Activated CD8-positive, alpha-beta memory T cell treated with anti-CD3 and anti-CD28 coated beads, Interleukin-2, amount 50 U/mL, for 24 hours (primary cell): ENCODE data around the gene HAUS5.
A peak's percentile ranks its signal among the peaks of the same experiment; 100 is the strongest.

Experiments
- DNase-seq: peaks from one replicate; pipeline ENCODE4 v3.0.0-alpha.2; 2020; ENCODE audit errors: extremely low read depth

HAUS5 gene

DNA sequence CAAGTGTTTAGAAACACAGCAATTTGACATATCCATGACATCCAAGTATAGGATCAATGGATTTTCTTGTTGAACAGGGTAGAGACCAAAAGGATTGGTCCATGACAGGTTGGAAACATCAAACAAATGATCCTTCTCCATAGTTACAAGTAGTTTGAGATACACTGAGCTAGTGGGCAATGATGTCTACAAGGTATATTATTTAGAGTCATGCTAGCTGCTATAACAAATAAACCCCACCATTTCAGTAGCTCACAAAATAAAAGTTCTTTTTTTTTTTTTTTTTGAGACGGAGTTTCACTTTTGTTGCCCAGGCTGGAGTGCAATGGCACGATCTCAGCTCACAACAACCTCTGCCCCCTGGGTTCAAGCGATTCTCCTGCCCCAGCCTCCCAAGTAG is 4.9 kb upstream of the HAUS5 start:
- no peak for DNase-seq

DNA sequence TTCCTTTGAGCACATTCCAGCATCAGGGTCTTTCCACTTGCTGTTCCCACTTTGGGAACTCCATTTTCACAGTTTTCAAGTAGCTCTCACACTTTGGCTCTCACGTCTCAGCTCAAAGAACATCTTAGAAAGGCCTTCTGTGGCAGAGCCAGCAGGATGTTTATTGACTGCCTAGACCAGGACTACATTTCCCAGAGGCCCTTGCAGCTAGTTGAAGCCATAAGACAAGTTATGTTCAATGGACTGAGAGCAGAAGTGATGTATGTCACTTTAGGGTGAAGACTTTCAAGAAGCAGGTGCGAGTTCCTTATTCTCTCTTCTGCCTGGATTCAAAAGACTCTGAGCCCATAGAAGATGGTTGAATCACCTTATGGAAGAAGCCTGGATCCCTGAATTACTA is 4.3 kb upstream of the HAUS5 start:
- DNase-seq, result no peak

DNA sequence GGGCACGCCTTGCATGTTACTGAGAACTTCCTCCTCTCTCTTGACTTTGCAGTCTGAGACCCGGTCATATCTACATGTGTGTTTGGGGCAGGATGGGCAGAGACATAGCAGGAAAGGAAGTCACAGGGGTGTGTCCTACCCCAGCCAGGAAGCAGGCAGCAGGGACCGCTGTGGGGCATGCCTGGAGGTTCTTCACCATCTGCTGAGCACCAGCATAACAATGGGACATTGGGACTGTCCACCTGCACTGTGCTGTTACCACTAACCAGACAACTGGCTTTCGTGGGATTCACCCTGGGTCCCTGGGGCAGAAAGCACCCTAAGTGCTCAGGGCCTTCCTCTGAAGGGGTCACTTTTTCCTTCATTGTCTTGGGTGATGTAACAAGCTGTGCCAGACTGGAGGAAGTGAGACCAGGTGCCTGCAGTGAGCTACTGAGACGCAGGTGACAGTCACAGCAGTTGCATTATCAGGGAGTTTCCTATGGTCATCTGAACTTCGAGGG is 2.6 kb upstream of the HAUS5 start:
- no peak for DNase-seq

DNA sequence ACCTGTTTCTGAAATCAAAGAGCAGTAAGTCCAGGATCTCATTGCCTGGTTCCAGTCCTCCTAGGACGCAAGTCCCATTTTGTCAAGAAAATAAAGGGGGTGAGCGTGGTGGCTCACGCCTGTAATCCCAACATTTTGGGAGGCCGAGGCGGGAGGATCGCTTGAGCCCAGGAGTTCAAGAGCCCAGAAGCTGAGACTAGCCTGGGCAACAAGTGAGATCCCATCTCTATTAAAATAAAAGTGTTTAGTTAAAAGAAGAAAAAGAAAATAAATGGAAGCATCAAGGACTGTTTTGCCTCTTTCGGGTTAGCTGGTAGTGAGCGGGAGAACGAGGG is 344 bp upstream of the HAUS5 start:
- no peak for DNase-seq

DNA sequence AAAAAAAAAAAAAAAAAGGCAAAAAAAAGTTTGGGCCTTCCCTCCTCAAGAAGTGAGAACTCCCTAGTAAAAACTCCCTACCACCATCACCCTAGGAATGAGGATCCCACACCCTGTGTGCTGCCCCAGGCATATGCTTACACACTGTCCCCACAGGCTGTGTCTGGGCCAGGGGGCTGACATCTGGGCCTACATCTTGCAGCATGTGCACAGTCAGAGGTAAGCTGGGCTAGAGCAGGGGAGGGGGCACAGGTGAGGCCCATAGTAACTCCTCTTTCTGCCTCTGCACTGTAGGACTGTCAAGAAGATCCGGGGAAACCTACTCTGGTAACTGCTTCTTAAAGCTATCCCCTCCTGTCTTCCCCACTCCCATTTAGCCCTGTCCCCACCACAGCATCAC is 1.0 kb downstream of the HAUS5 start:
- no peak for DNase-seq

DNA sequence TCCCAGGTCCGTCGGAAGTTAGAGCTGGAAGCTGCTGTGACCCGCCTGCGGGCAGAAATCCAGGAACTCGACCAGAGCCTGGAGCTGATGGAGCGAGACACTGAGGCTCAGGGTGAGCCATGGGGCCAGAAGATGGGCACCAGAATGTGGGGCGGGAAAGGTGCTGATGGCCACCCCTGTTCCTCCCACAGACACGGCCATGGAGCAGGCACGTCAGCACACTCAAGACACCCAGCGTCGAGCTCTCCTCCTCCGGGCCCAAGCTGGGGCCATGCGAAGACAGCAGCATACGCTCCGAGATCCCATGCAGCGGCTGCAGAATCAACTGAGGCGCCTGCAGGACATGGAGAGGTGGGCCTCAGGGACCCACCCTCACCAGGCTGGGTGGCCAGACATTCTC is 2.5 kb downstream of the HAUS5 start:
- DNase-seq, result no peak

DNA sequence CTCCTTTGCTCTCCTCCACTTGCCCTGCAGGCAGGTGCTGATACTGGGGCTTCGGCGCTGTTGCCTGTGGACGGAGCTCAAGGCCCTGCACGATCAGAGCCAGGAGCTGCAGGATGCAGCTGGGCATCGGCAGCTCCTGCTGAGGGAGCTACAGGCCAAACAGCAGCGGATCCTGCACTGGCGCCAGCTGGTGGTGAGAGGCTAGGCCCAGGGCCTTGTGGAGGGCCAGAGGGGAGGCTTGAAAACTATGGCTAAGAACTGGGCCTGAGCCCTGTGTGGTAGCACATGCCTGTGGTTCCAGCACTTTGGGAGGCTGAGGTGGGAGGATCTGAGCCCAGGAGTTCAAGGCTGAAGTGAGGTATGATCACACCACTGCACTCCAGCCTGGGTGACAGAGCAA is 6.3 kb downstream of the HAUS5 start:
- no peak for DNase-seq

DNA sequence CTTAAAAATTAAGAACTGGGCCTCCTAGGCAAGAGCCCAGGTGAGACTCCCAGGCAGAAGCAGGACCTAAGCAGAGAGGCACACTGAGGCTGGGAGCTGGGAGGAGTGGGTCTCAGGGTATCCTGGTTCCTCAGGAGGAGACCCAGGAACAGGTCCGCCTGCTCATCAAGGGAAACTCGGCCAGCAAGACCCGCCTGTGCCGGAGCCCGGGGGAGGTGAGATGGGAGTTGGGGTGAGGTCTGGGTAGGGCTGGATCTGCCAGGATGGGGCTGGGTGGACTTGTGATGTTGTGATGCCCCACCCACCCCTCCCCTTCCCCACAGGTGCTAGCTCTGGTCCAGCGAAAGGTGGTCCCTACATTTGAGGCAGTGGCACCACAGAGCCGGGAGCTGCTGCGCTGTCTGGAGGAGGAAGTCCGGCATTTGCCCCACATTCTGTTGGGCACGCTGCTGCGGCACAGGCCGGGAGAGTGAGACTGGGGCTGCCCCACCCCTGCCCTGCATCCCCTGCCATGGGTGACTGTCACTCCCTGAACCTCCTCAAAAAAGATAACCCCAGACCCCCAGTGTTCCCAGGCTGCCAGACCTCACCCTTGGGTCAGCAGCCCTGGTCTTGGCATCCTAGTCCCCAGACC is 6.9 kb downstream of the HAUS5 start:
- no peak for DNase-seq

DNA sequence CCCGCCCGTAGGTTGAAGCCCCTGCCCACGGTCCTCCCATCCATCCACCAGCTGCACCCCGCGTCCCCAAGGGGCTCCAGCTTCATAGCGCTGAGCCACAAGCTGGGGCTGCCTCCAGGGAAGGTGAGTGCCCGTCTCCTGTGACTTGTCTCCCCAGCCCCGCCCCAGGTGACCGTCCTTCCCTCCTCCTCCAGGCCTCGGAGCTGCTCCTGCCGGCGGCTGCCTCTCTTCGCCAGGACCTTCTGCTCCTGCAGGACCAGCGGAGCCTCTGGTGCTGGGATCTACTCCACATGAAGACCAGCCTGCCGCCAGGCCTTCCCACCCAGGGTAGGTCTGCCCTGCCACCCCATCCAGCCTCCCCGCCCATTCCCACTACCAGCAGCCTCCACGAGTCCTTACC is 7.5 kb downstream of the HAUS5 start:
- no peak for DNase-seq

DNA sequence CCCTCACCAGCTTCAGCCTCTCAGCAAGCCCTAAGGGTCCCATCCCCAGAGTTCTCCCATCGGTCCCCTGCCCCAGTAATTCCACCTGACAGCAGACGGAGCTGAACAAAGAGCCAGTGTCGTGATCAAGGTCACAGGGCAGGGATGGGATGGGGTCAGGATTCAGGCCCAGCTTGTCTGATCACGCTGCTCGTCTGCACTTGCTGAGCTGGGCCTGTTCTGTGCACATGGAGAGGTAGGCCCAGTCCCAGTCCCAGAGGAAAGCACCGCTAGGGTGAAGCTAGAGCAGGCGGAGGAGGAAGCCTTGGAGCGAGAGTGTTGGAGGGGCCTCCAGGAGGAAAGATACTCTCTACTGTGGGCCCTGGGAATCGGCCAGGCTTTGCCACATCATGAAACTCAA is 9.2 kb downstream of the HAUS5 start:
- no peak for DNase-seq

DNA sequence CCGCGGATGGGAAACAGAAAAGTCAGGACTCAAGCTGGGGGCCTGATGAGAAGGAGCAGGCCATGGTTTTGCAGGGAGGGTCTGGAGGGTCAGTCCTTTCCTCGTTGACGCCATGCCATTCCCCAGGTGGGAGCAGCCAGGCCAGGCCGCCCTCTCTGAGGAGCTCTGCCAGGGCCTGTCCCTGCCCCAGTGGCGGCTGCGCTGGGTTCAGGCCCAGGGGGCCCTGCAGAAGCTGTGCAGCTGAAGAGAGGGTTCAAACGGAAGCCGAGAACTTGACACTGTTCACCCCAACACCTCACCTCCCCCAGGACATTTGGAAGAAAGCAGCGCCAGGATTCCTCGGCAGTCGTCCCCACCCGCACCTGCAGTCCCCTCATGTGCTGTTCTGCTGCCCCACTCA is 10.2 kb downstream of the HAUS5 start:
- DNase-seq, result no peak

DNA sequence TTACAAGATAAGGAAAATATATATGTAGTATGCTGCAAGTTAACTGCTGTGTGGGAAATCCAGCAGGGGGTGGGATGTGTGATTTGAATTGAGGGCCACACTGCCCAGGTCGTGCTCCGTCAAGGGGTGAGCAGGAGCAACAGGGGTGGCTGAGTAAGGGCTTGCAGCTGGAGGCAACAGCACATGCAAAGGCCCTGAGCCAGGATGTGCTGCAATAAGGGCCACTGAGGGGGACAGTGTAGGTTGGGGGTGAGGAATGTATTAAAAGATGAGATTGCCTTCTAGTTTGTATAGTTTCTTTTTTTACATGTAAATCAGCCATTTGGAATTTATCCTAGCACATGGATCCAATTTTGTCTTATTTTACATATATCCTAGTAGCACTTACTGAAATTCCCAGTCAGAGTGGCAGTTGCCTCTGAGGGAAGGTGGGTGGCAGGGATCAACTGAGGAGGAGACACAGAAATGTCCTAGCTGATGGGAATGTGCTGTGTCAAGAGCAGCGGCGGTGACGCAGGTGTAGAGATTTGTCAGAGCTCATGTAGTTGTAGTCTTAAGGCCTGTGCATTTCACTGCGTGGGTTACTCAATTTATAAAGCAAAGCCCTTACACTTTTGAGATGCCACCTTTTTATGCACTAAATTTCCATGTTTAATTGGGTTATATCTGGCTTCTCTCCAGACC is 10.9 kb downstream of the HAUS5 start:
- DNase-seq, result no peak

DNA sequence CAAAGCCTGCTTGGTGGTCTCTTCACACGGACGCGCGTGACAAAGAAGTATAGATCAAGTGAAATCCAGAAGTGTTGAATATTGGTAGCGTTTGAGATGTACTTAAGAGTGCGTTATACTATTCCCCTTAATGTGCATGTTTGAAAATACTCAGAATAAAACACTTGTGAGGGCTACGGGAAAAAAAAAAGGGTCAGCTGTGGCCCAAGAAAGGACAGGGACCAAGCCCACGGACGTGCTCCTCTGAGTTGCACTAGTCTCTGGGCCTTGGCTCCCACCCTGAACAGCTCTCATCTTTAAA is 15.7 kb downstream of the HAUS5 start:
- DNase-seq, result no peak

DNA sequence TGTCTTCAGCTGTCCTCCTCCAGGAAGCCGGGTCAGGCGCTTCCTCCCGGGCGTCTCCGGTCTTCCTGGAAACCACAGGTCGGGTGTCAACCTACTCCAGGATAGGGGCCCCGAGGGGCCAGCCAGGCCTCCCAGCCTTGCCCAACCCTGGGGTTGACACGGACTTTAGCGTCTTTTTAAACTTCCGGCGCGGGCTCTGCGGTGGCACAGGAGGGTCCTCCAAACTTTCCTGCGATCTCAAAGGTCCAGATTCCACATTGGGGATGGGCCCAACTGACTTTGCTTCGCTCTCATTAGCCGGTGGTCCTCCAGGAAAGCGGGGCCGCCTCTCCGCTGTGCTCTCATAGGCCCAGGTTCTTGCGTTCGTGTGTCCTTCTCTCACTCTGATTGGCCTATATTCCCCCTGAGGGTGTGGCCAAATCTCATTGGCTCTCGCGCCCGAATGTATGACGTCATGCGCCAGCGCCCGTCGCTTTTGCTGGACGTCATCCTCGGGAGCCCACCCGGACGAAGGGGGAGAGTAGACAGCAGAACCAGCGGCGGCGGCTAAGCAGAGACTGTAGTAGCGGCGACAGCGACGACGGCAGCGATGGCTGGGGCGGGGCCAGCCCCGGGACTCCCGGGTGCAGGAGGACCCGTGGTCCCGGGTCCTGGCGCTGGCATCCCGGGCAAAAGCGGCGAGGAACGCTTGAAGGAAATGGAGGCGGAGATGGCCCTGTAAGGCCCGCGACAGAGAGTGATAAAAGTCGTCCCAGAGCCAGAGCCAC is 16.2 kb downstream of the HAUS5 start, which contains the start of gene RBM42:
Gene RBM42 (plus strand): TSS at position 472 of the 767 bp plus-strand sequence. CDS start 118 bp downstream, at position 590.
- DNase-seq, result peak; percentile 94

DNA sequence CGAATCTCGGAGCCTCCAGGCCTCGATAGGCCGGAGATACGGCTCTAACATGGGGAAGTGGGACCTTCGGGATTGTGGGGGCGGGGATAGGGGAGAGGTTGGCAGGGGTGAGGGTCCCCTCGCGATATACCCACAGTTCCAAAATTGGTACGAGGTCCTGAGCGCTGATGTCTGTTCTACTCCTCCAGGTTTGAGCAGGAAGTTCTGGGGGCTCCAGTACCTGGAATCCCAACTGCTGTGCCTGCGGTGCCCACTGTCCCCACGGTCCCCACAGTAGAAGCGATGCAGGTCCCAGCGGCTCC is 16.7 kb downstream of the HAUS5 start:
- DNase-seq, result no peak

DNA sequence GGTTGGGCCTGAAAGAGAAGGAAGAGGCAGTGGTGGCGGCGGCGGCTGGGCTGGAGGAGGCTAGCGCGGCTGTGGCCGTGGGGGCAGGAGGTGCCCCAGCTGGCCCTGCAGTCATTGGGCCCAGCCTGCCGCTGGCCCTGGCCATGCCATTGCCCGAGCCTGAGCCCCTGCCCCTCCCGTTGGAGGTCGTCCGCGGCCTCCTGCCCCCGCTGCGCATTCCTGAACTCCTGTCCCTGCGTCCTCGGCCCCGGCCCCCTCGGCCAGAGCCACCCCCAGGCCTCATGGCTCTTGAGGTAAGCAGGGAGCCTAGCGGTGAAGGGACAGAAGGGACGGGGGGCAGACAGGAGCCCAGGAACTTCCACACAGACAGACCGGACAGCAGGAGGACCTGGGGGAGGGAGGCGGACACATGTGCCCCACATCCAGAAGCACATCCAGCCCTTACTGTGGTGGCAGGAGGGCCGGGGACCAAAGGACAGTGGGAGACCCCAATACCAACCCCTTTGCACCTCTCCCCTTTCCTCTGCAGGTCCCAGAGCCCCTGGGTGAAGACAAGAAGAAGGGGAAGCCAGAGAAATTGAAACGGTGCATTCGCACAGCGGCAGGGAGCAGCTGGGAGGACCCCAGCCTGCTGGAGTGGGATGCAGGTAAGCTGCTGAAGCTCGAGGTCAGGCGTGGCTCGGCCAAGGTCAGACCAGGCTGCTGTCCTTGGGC is 21.3 kb downstream of the HAUS5 start:
- no peak for DNase-seq

DNA sequence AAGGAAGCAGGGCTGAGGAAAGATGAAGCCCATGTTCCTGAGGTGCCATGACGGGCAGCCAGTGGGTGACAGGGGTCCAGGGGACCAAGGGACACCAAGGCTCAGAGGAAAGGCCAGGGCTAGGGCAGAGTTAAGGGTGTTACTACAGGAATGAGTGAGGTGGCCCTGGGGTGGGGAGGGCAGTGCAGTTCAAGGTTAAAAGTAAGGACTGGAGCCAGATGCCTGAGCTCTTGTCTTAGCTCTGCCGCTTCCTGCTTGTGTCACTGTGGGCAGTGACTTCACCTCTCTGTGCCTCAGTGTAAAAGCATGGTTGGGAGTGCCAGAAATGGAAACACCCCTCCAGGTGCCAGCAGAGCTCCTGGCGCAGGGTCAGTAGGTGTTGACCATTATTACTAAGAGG is 24.1 kb downstream of the HAUS5 start:
- no peak for DNase-seq

DNA sequence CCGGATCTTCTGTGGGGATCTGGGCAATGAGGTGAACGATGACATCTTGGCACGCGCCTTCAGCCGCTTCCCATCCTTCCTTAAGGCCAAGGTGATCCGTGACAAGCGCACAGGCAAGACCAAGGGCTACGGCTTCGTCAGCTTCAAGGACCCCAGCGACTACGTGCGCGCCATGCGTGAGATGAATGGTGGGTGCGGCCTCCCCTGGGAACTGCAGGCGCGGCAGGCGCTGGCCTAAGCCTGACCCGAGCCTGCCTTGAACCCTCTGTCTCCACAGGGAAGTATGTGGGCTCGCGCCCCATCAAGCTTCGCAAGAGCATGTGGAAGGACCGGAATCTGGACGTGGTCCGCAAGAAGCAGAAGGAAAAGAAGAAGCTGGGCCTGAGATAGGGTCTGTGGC is 24.6 kb downstream of the HAUS5 start:
- no peak for DNase-seq

DNA sequence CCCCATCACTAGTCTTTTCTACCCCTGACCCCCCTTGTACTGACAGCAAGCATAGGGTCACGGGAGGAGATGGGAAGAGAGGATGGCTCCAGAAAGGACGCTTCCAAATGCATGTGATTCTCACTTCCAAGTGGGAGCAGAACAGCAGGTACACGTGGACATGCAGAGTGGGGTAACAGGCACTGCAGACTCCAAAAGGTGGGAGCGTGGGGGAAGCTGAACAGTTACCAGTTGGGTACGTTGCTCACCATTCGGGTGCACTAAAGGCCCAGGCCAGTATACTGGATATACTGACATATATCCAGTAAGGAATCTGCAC is 26.7 kb downstream of the HAUS5 start:
- DNase-seq, result no peak

DNA sequence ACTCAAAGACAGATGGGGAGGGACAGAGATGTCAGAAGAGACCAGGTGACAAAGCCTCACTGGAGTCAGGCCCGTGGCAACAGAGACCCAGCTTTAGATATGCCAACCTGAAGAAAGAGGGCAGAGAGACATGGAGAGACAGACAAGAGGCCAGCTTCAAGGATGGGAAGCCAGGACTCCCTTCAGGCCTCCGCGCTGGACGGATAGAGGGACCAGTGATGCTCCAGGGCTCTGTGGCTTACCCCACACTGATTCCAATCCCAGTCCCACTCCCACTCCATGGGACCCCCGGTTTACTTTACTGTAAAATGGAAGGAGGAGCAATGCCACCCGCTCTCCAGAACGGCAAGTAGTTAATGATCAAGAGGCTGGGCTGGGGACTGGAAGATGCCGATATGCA is 27.3 kb downstream of the HAUS5 start:
- no peak for DNase-seq

DNA sequence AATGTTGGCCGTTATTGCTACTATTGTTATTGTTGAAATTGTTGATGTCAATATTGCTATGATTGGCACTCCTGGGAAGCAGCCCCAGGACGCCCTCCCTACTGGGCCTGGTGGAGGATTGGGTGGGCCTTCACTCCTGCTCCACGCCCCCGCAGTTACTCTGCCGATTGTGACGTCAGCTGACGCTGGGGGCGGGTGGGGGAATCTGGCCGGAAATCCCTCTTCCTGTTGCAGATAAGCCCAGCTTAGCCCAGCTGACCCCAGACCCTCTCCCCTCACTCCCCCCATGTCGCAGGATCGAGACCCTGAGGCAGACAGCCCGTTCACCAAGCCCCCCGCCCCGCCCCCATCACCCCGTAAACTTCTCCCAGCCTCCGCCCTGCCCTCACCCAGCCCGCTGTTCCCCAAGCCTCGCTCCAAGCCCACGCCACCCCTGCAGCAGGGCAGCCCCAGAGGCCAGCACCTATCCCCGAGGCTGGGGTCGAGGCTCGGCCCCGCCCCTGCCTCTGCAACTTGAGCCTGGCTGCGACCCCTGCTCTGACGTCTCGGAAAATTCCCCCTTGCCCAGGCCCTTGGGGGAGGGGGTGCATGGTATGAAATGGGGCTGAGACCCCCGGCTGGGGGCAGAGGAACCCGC is 29.1 kb downstream of the HAUS5 start, which contains the start of gene ETV2:
Gene ETV2 (plus strand): TSS at position 231 of the 637 bp plus-strand sequence. CDS start 716 bp downstream, outside the sequence.
- DNase-seq, result no peak

DNA sequence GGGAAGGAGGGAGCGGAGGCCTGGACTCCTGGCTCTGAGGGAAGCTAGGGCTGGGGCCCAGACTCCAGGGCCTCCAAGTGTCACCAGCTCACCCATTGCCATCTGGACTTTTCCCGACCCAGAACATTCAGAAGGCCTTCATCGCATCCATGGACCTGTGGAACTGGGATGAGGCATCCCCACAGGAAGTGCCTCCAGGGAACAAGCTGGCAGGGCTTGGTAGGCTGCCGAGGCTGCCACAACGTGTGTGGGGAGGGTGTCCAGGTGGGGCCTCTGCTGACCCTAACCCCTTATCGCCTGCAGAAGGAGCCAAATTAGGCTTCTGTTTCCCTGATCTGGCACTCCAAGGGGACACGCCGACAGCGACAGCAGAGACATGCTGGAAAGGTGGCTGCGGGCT is 29.8 kb downstream of the HAUS5 start:
- no peak for DNase-seq
